ENCODE measurements around the gene MROH8.
A peak's percentile ranks its signal among the peaks of the same experiment; 100 is the strongest.

MROH8 gene

DNA sequence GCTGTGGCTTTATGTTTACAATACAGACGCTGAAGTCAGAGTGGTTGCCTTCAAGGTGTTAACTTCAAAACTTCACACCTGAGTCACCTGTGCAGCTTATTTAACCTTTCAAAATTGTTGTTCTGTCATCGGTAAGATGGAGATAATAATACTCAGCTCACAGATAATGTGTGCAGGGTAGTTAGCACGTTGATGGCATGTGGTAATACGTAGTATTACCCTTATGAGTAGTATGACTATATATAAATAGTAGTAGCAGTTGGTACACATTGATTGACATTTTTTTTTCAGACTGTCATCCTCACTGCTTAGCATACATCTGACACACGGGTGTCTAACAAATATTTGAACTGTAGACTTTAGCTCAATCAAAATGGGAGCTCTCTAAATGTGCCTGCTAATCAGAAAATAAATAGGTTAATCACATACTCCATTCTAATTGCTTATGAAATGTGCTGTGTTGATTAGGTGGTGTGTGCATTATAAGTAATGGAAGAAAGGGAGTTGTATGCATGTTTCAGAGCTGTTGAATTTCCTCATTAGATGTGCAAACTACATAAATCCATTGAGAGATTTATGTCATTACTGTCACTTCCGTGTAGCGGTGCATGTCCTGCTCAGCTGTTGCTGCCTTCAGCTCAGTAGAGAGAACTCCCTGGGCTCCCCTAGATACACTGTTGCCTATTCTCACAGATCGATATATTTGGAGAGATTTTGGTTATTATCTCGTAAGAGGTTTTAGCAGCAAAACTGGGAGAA, 11.2 kb upstream of the MROH8 start:
- Mint-ChIP-seq H3K4me3 (no peak overlapping the region), H3K4me1 (peaks cover 52% of the 10 kb centered on the region), H3K9me3 (no peaks in the 10 kb centered on the region), H3K27ac (no peak overlapping the region), H3K27me3 (no peaks in the 10 kb centered on the region), H3K36me3 (peaks cover 27% of the 10 kb centered on the region)
- DNase-seq (ENCODE audit: low spot score in 2 of 2) (no peak), ATAC-seq (ENCODE audit: low read depth) (no peak)

DNA sequence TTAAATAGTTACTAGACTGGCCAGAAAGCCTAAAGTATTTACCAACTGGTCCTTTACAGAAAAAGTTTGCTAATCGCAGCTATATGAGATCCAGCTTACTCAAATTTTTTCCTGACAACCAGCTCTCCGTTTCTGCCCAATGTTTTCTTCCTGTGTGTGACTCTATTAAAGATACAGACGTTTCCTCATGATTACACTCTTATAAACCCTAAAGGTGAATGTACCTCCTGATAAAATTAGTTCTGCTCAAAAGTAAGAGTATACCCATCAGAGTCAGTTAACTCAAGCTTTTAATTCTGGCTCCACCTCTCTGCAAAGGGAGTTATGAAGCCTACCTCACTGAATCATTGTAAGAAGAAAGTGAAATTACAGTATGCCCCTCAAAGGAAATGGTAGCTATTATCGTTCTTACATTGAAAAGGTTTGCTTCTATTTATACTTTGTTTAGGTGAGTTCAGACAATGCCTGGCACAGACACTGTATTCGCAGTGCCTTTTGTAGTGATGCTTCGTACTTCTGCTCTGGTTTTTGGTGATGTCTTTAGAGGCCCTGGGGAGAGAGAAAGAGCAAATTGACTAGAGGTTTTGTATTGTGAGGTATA, 10.2 kb upstream of the MROH8 start:
- Mint-ChIP-seq H3K4me3 (no peak overlapping the region), H3K4me1 (peaks cover 45% of the 10 kb centered on the region), H3K27ac (peak overlapping the region; percentile 18), H3K27me3 (no peaks in the 10 kb centered on the region), H3K36me3 (peaks cover 30% of the 10 kb centered on the region), H3K9me3 (no peaks in the 10 kb centered on the region)
- ATAC-seq (ENCODE audit: low read depth) (no peak), DNase-seq (ENCODE audit: low spot score in 2 of 2) (no peak)

- H3K27ac Mint-ChIP-seq: peak overlapping the region; percentile 18
- no peaks in the 10 kb centered on the region for H3K9me3 Mint-ChIP-seq
- H3K4me3 Mint-ChIP-seq: no peak overlapping the region
- DNase-seq (ENCODE audit: low spot score in 2 of 2): no peak
- H3K27me3 Mint-ChIP-seq: no peaks in the 10 kb centered on the region
- peaks cover 32% of the 10 kb centered on the region for H3K36me3 Mint-ChIP-seq
- H3K4me1 Mint-ChIP-seq: peaks cover 47% of the 10 kb centered on the region
- no peak for ATAC-seq (ENCODE audit: low read depth)
Measured at GRCh38 chr20:37188787-37189186, 9.4 kb upstream of the MROH8 start.

DNA sequence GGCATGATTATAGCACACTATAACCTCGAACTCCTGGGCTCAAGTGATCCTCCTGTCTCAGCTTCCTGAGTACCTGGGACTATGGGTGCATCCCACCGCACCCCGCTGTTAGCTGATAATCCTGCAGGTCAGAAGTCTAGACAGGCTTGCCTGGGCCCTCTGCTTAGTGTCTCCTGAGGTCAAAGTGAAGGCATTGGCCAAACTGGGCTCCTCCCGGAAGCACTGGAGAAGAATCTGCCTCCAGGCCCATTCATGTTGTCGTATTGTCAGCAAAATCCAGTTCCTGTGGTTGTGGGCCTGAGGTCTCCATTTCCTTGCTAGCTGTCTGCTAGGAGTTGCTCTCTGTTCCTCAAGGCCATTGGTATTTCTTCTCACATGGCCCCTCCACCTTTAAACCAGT, 6.3 kb upstream of the MROH8 start:
- H3K4me3 Mint-ChIP-seq: no peak overlapping the region
- H3K27ac Mint-ChIP-seq: peak overlapping the region; percentile 60
- no peak for ATAC-seq (ENCODE audit: low read depth)

DNA sequence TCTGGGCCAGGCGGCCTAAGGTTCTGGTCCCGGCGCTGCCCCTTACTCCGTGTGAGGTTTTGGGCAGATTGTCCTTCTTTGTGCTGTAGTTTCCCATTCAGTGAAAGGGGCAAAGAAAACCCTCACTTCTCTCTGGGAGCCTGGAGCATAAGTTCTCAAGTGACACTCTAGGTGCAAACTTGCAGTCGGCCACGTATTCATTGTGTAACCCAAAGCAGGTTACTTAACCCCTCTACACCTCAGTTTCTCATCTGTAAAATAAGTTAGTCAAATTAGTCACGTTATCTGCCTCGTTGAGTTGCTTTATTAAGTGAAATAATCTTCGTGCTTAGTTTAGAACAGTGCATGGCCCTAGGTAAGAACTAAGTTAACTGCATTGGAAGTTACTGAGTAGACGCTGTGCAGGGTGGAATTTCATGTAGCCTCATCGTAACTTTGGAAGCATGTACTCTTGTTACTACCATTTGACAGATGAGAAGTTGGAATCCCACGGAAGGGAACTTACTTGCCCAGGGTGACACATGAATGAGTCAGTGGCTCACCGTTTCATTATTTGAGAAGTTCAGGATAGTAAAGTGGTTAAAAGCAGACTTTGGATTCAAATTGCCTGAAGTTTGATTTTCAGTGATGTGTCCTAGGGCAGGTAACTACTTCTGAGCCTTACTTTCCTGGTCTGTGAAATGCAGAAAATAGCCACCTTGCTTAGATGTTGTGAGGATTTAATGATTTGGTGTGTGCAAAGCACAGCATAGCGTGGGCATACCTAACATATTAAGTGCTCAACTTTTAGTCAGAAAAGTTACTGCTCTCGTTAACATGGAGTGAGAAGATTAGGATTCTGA, 556 bp upstream of the MROH8 start:
- Mint-ChIP-seq H3K27ac (peak overlapping the region; percentile 95), H3K36me3 (peaks cover 7% of the 10 kb centered on the region), H3K4me1 (peaks cover 31% of the 10 kb centered on the region), H3K4me3 (peak overlapping the region; percentile 99), H3K9me3 (no peaks in the 10 kb centered on the region), H3K27me3 (no peaks in the 10 kb centered on the region)
- no peak for DNase-seq (ENCODE audit: low spot score in 2 of 2)
- ATAC-seq (ENCODE audit: low read depth): no peak

More for the DNA sequence above, 6.3 kb upstream of the MROH8 start:
- H3K4me1 Mint-ChIP-seq: peaks cover 45% of the 10 kb centered on the region
- no peaks in the 10 kb centered on the region for H3K27me3 Mint-ChIP-seq
- peaks cover 20% of the 10 kb centered on the region for H3K36me3 Mint-ChIP-seq
- no peak for DNase-seq (ENCODE audit: low spot score in 2 of 2)
- H3K9me3 Mint-ChIP-seq: no peaks in the 10 kb centered on the region

DNA sequence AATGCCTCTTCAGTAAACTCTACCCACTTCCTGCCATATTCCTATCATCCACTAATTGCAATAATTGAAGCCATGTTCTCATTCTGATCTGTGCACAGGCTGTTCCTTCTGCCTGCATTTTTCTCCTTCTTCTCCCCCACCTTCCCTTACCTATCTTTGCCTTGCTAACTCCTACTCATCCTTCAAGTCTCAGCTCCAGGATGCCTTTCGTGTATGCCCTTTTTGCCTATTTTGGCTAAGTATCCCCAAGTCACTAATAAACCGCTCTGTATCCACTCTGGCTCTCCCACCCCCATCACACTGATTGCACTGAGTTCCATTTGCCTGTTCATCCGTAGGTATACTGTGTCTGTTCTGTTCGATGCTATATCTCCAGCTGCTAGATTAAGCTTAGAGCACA, 6.5 kb downstream of the MROH8 start:
- H3K4me3 Mint-ChIP-seq: no peak overlapping the region
- no peak for DNase-seq (ENCODE audit: low spot score in 2 of 2)
- no peak overlapping the region for H3K27ac Mint-ChIP-seq
- H3K27me3 Mint-ChIP-seq: no peaks in the 10 kb centered on the region
- peaks cover 12% of the 10 kb centered on the region for H3K36me3 Mint-ChIP-seq
- no peaks in the 10 kb centered on the region for H3K4me1 Mint-ChIP-seq
- no peaks in the 10 kb centered on the region for H3K9me3 Mint-ChIP-seq
- no peak for ATAC-seq (ENCODE audit: low read depth)

DNA sequence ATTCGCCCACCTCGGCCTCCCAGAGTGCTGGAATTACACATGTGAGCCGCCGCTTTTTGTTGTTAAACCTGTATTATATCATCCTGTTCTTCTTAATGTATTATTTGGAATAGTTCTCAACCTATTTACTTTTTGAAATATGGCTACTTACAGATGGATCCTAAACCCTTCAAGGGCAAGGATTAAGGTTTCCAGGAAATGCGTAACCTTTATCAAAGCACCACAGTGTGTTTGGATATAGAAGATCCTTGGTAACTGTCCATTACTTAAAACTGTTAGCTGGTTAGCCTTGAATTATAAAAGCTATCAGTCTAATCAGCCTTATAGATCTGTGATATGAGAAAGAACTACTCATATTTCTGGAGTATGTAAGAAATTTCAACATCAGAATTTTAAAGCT, 12.5 kb downstream of the MROH8 start:
- Mint-ChIP-seq H3K9me3 (no peaks in the 10 kb centered on the region), H3K27ac (no peak overlapping the region), H3K36me3 (peaks cover 10% of the 10 kb centered on the region), H3K27me3 (no peaks in the 10 kb centered on the region), H3K4me3 (no peak overlapping the region), H3K4me1 (no peaks in the 10 kb centered on the region)
- no peak for DNase-seq (ENCODE audit: low spot score in 2 of 2)
- ATAC-seq (ENCODE audit: low read depth): no peak

DNA sequence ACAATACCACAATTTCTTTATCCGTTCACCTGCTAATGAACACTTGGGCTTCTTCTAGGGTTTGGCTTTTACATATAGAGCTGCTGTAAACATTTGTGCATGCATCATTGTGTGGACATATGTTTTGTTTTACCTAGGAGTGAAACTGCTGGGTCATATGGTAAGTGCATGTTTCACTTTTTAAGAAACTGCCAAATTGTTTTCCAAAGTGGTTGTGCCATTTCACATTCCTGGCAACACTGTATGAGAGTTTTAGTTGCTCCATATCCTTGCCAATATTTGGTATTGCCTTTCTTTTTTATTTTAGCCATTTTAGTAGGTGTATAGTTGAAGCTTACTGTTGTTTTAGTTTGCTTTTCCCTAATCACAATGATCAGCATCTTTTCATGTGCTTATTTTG, 14.3 kb downstream of the MROH8 start:
- DNase-seq (ENCODE audit: low spot score in 2 of 2) (no peak), ATAC-seq (ENCODE audit: low read depth) (no peak)
- H3K4me1 Mint-ChIP-seq: no peaks in the 10 kb centered on the region
- H3K27ac Mint-ChIP-seq: no peak overlapping the region
- no peaks in the 10 kb centered on the region for H3K9me3 Mint-ChIP-seq
- H3K4me3 Mint-ChIP-seq: no peak overlapping the region
- H3K27me3 Mint-ChIP-seq: no peaks in the 10 kb centered on the region
- peaks cover 7% of the 10 kb centered on the region for H3K36me3 Mint-ChIP-seq

GRCh38 chr20:37163832-37164554, 15.4 kb downstream of the MROH8 start:
- DNase-seq (ENCODE audit: low spot score in 2 of 2) (no peak), ATAC-seq (ENCODE audit: low read depth) (no peak)
- H3K4me3 Mint-ChIP-seq: no peak overlapping the region
- H3K27me3 Mint-ChIP-seq: no peaks in the 10 kb centered on the region
- H3K36me3 Mint-ChIP-seq: peaks cover 7% of the 10 kb centered on the region
- H3K4me1 Mint-ChIP-seq: no peaks in the 10 kb centered on the region
- no peaks in the 10 kb centered on the region for H3K9me3 Mint-ChIP-seq
- H3K27ac Mint-ChIP-seq: no peak overlapping the region

DNA sequence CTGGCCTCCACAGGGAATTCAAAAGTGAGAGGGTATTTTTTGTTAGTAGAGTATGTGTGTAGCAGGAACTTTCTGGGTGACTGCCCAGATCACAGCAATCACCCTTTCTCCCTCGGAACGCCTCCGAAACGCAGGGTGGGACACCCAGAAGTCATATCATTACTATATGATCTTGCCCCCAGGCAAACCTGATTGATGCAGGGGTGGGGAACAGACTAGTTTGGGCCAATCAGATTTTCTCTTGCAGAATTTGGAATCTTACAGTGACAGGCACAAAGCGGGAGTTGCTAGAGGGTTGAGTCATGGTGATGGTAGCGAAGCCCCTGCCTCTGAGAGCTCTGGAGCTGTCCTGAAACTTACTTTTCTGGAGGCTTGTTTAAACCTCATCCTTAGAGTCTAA, 16.7 kb downstream of the MROH8 start:
- ATAC-seq (ENCODE audit: low read depth) (no peak), DNase-seq (ENCODE audit: low spot score in 2 of 2) (no peak)
- H3K4me3 Mint-ChIP-seq: no peak overlapping the region
- H3K27ac Mint-ChIP-seq: no peak overlapping the region
- peaks cover 4% of the 10 kb centered on the region for H3K36me3 Mint-ChIP-seq
- H3K4me1 Mint-ChIP-seq: no peaks in the 10 kb centered on the region
- no peaks in the 10 kb centered on the region for H3K27me3 Mint-ChIP-seq
- H3K9me3 Mint-ChIP-seq: no peaks in the 10 kb centered on the region

- no peaks in the 10 kb centered on the region for H3K9me3 Mint-ChIP-seq
- no peaks in the 10 kb centered on the region for H3K4me1 Mint-ChIP-seq
- no peak overlapping the region for H3K27ac Mint-ChIP-seq
- no peaks in the 10 kb centered on the region for H3K27me3 Mint-ChIP-seq
- no peak overlapping the region for H3K4me3 Mint-ChIP-seq
- H3K36me3 Mint-ChIP-seq: no peaks in the 10 kb centered on the region
- DNase-seq (ENCODE audit: low spot score in 2 of 2): no peak
- no peak for ATAC-seq (ENCODE audit: low read depth)
Measured at GRCh38 chr20:37161830-37162549, 17.4 kb downstream of the MROH8 start.

GRCh38 chr20:37160683-37161082, 18.7 kb downstream of the MROH8 start:
- H3K4me1 Mint-ChIP-seq: no peaks in the 10 kb centered on the region

GRCh38 chr20:37158248-37158647, 21.1 kb downstream of the MROH8 start:
- no peaks in the 10 kb centered on the region for H3K27me3 Mint-ChIP-seq
- no peaks in the 10 kb centered on the region for H3K9me3 Mint-ChIP-seq
- no peak overlapping the region for H3K4me3 Mint-ChIP-seq
- H3K27ac Mint-ChIP-seq: no peak overlapping the region
- ATAC-seq (ENCODE audit: low read depth) (no peak), DNase-seq (ENCODE audit: low spot score in 2 of 2) (no peak)
- H3K36me3 Mint-ChIP-seq: peaks cover 4% of the 10 kb centered on the region
- no peaks in the 10 kb centered on the region for H3K4me1 Mint-ChIP-seq

More at GRCh38 chr20:37160683-37161082, 18.7 kb downstream of the MROH8 start:
- no peaks in the 10 kb centered on the region for H3K27me3 Mint-ChIP-seq
- no peaks in the 10 kb centered on the region for H3K36me3 Mint-ChIP-seq
- no peak overlapping the region for H3K4me3 Mint-ChIP-seq
- no peaks in the 10 kb centered on the region for H3K9me3 Mint-ChIP-seq
- no peak for DNase-seq (ENCODE audit: low spot score in 2 of 2)
- no peak for ATAC-seq (ENCODE audit: low read depth)
- H3K27ac Mint-ChIP-seq: no peak overlapping the region

All from memory B cell (primary cell).